GM12892 (cell line): Measurements from ENCODE around the gene CYTH1.

Experiments used
- POLR2A ChIP-seq: IDR thresholded peaks from 2 replicates; pipeline ENCODE4 v1.6.1; 2011; ENCODE audit warnings: low read depth, low read length, control low read depth
- TAF1 ChIP-seq: IDR thresholded peaks from 2 replicates; pipeline ENCODE4 v1.6.1; 2011; ENCODE audit warnings: low read depth, mild to moderate bottlenecking, control low read depth, low read length, borderline replicate concordance

GRCh38 chr17:78715000-78715771, 66.9 kb downstream of the CYTH1 start:
- no peak for TF ChIP-seq TAF1
- TF ChIP-seq POLR2A, result no peak
